Effector memory CD4-positive, alpha-beta T cell (primary cell): ENCODE measurements around the gene TLE4.

Experiments used
- DNase-seq, 3 donors: peaks; one replicate each; pipeline ENCODE4 v3.0.0-alpha.2; 2020
- H3K27ac ChIP-seq: 2 replicates; pipeline ENCODE4 v1.7.0; 2013; ENCODE audit warnings: mild to moderate bottlenecking, low read length, moderate library complexity; ENCODE audit not compliant: insufficient read depth, poor library complexity, severe bottlenecking
- H3K27me3 ChIP-seq: replicated peaks from 2 replicates; pipeline ENCODE4 v1.7.0; 2013; ENCODE audit warnings: mild to moderate bottlenecking, low read length; ENCODE audit not compliant: insufficient read depth, control insufficient read depth, poor library complexity, severe bottlenecking
- H3K36me3 ChIP-seq: 2 replicates; pipeline ENCODE4 v1.7.0; 2013; ENCODE audit warnings: mild to moderate bottlenecking, low read length, moderate library complexity; ENCODE audit not compliant: control insufficient read depth, insufficient read depth
- H3K4me1 ChIP-seq: 2 replicates; pipeline ENCODE4 v1.7.0; 2013; ENCODE audit warnings: low read length, mild to moderate bottlenecking; ENCODE audit not compliant: control insufficient read depth, insufficient read depth, poor library complexity, severe bottlenecking
- H3K4me3 ChIP-seq: 2 replicates; pipeline ENCODE4 v1.7.0; 2013; ENCODE audit warnings: low read length, low read depth, mild to moderate bottlenecking; ENCODE audit not compliant: insufficient read depth, poor library complexity, severe bottlenecking
- H3K9me3 ChIP-seq: 2 replicates; pipeline ENCODE4 v1.7.0; 2013; ENCODE audit warnings: mild to moderate bottlenecking, low read length, moderate library complexity; ENCODE audit not compliant: control insufficient read depth

Gene TLE4

DNA sequence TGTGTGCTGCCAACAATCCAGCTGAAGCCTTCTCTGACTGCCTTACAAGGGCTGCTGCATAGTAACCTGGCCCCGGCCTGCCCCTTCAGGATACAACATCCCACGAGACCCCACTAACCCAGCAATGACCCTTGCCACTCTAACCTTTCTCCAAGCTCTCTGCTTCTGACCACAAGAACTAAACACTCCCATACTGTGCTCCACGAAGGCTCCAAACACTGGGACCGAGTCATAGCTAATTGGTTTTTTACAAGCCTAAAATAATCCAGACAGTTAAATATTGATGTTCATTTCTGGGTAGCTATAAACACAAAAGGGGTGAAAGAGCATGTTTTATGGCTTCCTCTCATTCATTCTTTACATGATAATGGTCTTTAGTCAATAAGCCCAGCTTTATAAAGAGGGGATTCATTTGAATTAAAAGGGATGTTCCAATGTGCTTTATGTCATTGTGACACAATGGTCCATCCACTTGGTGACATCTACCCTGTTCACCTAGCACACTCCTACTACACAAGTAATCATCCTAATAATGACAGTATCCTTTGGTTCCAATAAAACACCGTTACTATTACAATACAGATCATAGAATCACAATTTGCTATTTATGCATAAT is 16.2 kb upstream of the TLE4 start:
- H3K9me3 ChIP-seq, result no peaks in the 10 kb centered on the region
- no peak for DNase-seq
- no peaks in the 10 kb centered on the region for H3K4me1 ChIP-seq

DNA sequence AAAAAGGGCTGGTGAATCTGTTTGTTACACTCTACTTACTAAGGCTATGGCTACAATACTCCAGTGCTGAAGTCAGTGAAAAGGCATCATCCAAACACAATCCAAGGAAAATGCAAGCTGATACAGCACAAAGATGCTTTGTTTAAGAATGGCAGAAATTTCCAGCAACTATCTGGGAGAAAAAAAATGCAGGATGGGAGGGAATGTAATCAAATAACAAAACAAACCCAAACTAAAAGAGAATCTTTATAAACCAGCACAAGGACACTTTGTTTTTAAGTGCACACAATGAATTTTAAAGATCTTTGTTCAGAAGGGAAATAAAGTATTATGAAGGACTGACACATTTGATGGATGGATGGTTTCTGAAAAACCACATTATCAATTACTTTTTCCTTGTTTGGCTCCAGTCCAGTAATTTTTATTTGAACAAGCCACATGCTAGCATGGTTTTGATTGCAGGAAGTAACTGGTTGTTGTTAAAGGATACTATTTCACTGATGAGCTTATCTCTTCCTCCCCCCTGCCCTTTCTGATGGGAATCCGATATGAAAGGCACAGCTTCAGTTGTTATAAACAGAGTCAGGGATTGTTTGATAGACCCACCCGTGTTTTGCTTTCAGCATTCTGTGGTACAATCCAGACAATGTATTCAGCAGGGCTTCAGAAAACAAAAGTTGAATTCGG is 12.1 kb upstream of the TLE4 start:
- H3K36me3 ChIP-seq, result no peaks in the 10 kb centered on the region
- no peaks in the 10 kb centered on the region for H3K27me3 ChIP-seq
- H3K4me1 ChIP-seq, result no peaks in the 10 kb centered on the region
- no peak overlapping the region for H3K27ac ChIP-seq
- H3K9me3 ChIP-seq, result no peaks in the 10 kb centered on the region
- H3K4me3 ChIP-seq, result no peak overlapping the region
- DNase-seq, result no peak

More for the DNA sequence above, 16.2 kb upstream of the TLE4 start:
- no peak overlapping the region for H3K27ac ChIP-seq
- H3K4me3 ChIP-seq, result no peak overlapping the region
- H3K36me3 ChIP-seq, result no peaks in the 10 kb centered on the region
- H3K27me3 ChIP-seq, result no peaks in the 10 kb centered on the region

DNA sequence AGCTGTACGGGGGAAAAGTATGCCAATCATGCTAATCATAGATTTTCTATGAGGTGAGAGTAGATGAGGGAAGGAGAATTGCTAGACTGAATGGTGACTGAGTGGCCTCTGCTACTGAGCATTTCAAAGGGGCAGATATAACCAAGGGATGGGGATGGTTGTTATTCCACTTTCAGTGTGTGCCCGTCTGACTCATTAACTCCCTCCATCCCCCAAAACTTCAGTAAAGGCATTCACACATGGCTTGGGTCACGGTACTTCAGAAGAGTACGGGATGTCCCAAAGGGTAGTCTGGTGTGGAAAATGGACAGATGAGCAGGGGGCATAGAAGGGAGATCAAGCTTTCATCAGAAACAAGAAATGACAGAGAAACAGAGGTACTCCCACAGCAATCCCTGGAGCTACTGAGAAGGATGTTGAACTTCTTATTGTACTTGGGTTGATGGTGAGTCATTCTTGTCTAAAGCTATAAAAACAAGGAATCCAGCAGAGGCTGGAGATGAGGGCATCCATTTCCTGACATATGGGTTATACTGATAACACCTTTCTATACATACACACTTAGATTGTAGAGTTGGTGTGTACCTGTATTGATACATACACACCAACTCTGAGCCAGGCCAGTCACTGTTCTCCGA is 8.9 kb upstream of the TLE4 start:
- Histone ChIP-seq H3K36me3 (no peaks in the 10 kb centered on the region), H3K4me3 (no peak overlapping the region), H3K4me1 (no peaks in the 10 kb centered on the region), H3K27me3 (no peaks in the 10 kb centered on the region), H3K9me3 (no peaks in the 10 kb centered on the region), H3K27ac (no peak overlapping the region)
- DNase-seq, result no peak

DNA sequence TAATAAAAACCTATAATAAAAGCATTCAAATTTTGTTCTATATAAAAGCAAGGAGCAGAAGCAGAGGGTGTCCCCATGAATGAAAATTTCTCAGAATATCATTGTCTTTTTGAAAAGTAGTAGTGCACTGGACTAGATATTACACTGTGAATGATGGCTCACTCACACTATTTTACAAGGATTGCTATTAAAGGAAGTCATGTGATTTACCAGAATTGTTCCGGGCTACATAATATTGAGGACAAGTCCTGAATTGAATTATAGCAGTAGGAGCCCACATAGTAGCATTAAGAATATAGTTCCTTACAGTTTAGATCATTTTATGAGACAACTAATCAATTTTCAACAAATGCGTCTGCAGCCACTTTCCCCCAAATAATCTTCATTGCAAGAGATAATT is 7.7 kb upstream of the TLE4 start:
- H3K9me3 ChIP-seq, result no peaks in the 10 kb centered on the region
- no peaks in the 10 kb centered on the region for H3K4me1 ChIP-seq
- H3K27me3 ChIP-seq, result no peaks in the 10 kb centered on the region
- H3K4me3 ChIP-seq, result no peak overlapping the region
- H3K27ac ChIP-seq, result no peak overlapping the region
- no peaks in the 10 kb centered on the region for H3K36me3 ChIP-seq
- DNase-seq, result no peak

DNA sequence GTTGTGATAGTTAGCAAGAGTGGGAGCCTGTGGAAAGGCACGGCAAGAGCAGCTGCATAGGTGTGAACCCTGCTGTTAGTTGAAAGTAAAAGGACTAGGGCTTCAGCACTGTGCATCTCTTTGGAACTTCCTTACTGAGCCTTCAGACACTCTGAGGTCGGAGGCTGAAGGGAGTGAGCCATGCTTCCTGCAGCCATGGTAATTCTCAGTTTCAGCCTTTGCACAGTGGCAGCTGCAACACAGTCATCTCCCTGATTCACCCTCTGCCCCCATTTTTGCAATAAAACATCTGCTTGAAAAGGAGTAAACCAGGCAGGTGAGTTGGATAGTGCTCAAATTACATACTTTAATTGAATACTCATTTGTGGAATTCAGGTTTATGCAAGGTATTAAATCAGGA is 6.5 kb upstream of the TLE4 start:
- no peaks in the 10 kb centered on the region for H3K9me3 ChIP-seq
- DNase-seq, result no peak

DNA sequence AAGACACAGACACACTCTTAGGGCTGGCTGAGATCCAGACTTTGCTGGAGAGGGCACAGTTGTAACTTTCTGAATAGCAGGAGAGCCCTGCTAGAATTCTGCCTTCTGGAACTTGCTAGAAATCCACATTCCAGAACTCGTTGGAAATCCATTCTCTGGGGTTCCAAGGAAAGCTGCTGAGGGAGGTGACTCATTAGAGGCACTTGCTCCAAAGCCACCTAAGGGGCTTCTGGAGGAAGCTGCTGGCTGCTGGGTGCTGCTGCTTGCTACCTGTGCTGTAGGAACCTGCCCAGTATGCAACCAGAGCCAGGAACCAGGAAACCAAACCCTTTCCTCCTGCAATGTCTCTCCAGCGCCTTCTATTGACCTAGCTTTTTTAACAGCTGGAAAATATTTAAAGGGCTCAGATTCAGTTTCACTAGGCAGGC is 4.1 kb upstream of the TLE4 start:
- DNase-seq, result no peak
- H3K4me3 ChIP-seq, result no peak overlapping the region
- no peaks in the 10 kb centered on the region for H3K9me3 ChIP-seq
- H3K27ac ChIP-seq, result no peak overlapping the region
- peaks cover 5% of the 10 kb centered on the region for H3K4me1 ChIP-seq
- H3K27me3 ChIP-seq, result peaks cover 3% of the 10 kb centered on the region
- no peaks in the 10 kb centered on the region for H3K36me3 ChIP-seq

More for the DNA sequence above, 6.5 kb upstream of the TLE4 start:
- H3K27ac ChIP-seq, result no peak overlapping the region
- H3K36me3 ChIP-seq, result no peaks in the 10 kb centered on the region
- H3K4me1 ChIP-seq, result peaks cover under 1% of the 10 kb centered on the region
- no peaks in the 10 kb centered on the region for H3K27me3 ChIP-seq
- H3K4me3 ChIP-seq, result no peak overlapping the region

DNA sequence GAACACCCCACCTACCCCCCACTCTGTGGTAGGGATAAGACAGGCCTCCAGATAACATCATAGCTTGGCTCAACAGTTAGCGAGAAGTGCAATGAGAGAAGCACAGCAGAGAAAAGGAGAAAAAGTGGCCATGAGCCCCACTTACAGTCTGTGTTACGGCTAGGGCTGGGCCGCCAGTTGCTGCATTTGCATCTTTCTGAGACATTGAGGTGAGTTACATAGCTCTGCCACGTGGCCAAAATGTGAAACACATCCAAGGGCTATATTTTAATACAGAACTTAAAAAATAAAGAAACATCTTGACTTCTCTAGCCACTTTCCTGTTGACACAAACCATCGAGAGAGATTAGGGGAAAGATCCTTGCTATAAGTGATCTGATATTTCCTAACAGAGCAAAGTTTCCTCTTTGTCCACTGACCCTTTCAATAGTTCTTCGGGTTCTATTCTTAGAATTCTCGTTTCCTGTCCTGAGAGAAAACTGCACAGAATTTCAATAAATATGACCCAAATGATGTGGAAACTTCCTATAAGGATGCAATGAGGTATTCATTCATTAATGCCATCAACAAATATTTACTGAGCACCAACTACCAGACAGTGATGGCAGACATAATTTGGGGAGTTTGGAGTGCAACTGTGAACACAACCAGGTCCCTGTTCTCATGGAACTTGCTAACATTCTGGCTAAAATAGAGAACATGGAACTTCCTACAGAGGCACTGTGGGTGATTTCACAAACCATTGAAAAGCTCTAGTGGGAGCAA is 3.2 kb upstream of the TLE4 start:
- DNase-seq, result no peak

DNA sequence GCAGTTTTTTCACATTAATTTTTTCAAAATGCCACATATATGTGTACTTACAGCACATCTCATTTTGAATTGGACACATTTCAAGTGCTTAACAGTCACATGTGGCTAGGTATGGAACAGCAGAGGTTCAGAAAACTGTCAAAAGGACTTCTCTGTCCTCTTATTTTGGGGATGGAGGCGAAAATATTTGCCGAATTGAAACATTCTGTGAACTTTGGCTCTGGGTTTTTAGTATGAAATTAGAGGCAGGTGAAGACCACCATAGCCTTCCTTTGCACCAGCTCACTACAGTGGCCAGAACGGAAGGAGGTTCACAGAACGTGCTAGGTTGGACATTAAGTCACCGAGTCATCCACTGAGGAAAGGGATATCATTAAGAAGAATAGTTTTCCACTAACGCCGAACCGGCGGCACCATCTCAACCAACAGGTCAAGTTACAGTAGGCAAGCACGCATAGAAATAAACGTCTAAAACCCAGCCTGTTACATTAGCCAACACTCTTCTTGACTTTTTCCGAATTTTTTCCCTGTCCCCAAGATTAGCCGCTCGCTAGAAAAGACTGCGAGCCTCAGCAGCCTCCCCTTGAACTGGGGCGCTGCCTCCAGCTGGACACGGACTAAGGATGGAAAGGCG is 1.8 kb upstream of the TLE4 start:
- H3K27ac ChIP-seq, result no peak overlapping the region
- no peaks in the 10 kb centered on the region for H3K36me3 ChIP-seq
- peak overlapping the region; percentile 84 for H3K4me3 ChIP-seq
- H3K4me1 ChIP-seq, result peaks cover 5% of the 10 kb centered on the region
- H3K9me3 ChIP-seq, result no peaks in the 10 kb centered on the region
- H3K27me3 ChIP-seq, result peaks cover 3% of the 10 kb centered on the region
- DNase-seq, result no peak

More for the DNA sequence above, 3.2 kb upstream of the TLE4 start:
- Histone ChIP-seq H3K9me3 (no peaks in the 10 kb centered on the region), H3K4me3 (no peak overlapping the region), H3K27me3 (peaks cover 3% of the 10 kb centered on the region), H3K4me1 (peaks cover 5% of the 10 kb centered on the region), H3K27ac (no peak overlapping the region), H3K36me3 (no peaks in the 10 kb centered on the region)

DNA sequence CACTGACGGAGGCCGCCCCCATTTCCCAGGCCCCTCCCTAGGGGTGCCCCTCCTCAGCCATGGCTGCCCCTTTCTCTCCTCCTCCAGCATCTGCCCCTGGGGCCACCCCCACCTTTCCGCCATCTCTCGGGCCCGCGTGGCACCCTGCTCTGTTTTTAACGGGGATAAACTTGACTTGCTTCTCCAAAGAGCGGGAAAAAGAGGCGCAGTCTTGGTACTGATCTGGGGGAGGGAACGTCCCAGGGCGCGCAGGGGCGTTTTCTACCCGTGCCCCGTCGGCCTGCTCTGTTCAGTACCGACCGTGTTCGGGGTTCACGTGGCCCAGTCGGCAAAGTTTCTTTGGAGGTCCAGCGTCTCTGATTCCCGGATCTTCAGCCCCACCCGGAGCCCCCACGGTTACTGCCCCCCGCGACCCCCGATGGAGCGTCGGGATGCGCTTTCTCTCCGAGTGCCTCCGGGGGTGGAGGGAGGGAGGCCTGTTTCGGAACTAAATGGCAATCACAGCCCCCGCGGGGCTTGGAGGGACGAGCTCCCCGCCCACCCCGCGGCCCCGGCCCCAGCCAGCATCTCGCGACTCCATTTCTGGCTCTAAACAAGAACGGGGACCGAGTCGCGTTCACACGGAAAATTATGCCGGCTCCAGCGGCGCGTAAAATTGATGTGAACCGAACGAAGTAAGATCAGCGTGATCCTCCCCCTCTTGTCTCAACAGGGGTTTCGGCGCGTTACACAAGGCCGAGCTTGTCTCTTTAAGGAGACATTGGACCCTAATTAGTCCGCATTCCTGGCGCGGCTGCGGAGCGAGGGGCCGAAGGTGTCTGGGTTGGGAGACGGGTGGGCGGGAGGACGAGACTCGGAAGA is 1.1 kb upstream of the TLE4 start:
- H3K36me3 ChIP-seq, result no peaks in the 10 kb centered on the region
- peak overlapping the region; percentile 84 for H3K4me3 ChIP-seq
- H3K27me3 ChIP-seq, result peaks cover 3% of the 10 kb centered on the region
- no peaks in the 10 kb centered on the region for H3K9me3 ChIP-seq
- peaks cover 12% of the 10 kb centered on the region for H3K4me1 ChIP-seq
- peak overlapping the region; percentile 53 for H3K27ac ChIP-seq
- peak in 1 of 3 donors; percentile 18 for DNase-seq
